Hematopoietic multipotent progenitor cell treated with erythropoietin and hydrocortisone succinate and interleukin-3 and kit ligand, for 15 days (in vitro differentiated cells): ENCODE results near the gene DIP2C.
"Not testable (repeated sequence)": the region's sequence is repeated elsewhere in the genome, so short reads cannot be mapped to it uniquely, and the experiment has no call there.

Experiments
- DNase-seq: peaks from one replicate; pipeline ENCODE4 v3.0.0-alpha.2; 2015; ENCODE audit warnings: low spot score

The DIP2C gene

DNA sequence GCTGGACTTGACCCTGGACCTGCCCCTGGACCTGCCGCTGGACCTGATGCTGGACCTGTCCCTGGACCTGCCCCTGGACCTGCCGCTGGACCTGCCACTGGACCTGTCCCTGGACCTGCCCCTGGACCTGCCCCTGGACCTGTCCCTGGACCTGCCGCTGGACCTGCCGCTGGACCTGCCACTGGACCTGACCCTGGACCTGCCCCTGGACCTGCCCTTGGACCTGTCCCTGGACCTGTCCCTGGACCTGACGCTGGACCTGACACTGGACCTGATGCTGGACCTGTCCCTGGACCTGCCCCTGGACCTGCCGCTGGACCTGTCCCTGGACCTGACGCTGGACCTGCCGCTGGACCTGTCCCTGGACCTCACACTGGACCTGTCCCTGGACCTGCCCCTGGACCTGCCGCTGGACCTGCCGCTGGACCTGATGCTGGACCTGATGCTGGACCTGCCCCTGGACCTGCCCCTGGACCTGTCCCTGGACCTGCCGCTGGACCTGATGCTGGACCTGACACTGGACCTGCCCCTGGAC is 31.6 kb downstream of the DIP2C start:
- DNase-seq: not testable (repeated sequence)

DNA sequence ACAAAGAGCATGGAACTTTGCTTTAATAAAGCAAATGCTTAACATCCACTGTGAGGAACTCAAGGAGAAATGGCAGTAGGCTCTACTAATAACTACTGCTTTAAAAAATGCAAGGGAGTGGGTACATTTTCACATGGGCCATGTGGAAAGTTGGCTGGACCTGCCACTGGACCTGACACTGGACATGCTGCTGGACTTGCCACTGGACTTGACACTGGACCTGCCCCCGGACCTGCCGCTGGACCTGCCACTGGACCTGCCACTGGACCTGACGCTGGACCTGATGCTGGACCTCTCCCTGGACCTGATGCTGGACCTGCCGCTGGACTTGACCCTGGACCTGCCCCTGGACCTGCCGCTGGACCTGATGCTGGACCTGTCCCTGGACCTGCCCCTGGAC is 32.6 kb downstream of the DIP2C start:
- DNase-seq: no peak

DNA sequence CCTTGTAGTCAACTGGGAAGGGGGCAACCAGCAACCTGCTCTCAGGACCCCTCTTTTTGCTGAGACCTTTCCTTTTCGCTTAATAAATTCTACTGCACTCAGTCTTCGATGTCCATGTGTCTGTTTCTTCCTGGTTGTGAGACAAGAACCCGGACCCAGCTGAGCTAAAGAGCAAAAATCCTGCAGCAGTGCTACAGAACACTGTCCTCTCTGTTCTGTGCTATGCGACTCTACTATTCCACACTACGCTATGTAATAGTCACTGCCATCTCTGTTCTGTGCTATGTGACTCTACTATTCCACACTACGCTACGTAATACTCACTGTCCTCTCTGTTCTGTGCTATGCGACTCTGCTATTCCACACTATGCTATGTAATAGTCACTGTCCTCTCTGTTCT is 34.3 kb downstream of the DIP2C start:
- DNase-seq: no peak

DNA sequence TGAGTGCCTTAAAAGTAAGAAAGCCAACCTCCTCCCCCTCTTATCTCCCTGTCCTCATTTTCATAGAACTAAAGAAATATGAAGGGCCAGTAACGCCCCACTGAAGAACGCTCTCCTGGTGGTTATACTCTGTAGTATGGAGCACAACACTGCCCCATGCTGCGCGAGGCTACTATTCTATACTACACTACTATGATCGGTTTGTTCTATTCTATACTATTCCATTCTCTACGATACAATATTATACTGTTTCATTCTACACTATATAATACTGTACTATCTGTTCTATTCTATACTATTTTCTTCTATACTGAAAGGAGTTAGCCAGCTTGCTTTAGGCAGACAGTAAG is 34.8 kb downstream of the DIP2C start:
- DNase-seq: no peak

DNA sequence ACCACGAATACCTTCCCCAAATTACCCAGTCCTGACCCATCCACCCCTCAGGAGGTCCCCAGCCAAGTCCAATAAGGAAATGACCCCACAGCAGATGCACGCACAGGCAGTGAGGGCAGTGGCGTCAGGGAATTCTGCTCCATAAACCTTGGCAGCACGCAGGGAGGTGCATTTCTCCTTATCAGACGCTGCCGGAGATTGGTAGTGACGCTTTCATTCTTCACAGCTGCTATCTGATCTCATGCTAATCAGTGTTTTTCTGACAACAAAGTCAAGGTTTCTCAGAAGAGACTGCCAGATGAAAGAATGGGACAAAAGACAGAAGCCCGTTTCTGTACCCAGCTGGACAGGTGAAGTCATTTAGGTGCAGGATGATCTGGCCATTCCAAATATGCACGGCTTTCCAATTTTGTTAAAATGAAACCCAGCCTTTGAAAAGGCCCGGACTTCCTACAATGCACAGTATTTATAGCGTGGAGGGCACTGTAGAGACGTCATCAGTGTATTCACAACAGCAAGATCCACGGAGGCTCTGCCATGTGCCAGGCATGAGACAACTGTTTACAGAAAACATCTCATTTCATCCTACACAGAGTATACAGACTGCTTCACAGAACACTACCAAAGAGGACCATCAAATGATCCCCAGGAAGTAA is 35.3 kb downstream of the DIP2C start:
- DNase-seq: no peak

DNA sequence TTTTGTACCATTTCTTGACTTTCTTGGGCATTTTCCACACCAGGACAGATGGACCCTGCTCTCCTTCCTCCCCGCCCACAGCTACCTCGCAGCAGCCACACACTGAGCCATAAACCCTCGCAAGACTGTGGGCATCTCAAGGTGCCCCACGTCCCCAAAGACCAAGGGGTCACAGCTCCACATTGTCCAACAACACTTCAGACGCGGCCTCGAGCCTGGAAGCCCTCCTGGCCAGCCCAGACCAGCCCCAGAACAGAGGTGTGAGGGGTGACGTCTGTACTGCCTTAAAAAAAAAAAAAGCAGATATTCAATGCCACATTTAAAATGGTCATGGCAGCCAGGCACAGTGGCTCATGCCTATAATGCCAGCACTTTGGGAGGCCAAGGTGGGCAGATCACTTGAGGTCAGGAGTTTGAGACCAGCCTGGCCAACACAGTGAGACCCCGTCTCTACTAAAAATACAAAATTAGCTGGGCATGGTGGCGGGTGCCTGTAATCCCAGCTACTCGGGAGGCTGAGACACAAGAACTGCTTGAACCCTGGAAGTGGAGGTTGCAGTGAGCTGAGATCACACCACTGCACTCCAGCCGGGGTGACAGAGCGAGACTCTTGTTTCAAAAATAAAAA is 36.5 kb downstream of the DIP2C start:
- not testable (repeated sequence) for DNase-seq

DNA sequence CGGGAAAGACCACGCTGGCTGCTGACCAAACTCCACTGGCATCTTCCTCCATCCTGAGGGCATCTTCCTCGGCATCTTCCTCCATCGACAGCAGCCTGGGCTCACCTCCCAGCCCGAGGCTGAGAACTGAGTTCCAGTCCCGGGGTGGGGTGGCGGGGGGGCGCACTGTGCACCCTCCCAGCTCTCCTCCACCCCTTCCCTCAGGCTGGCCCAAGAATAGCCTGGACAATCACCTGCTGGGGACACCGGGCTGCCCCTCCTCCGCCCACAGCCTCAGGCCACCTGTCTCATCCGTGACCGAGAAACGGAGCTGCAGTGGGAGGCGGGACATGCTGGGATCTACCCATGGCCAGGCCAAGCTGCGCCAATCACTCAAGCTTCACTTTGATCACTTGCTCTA is 37.2 kb downstream of the DIP2C start:
- DNase-seq: no peak

DNA sequence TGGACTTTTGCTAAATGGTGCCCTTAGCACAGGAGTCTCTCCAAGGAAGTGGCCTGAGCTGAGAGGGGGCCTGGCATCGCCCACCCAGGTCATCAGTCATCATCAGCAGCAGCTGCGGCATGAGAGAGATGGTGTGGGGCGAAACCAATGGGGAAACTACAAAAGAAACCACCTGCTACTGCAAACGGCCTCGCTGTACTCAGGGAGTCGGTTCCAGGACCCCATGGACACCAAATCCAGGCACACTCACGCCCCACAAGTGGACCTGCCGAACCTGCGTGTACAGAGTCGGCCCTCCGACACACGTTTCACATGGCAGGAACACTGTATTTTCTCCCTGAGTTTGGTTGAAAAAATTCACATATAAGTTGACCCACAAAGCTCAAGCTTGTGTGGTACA is 37.8 kb downstream of the DIP2C start:
- no peak for DNase-seq

DNA sequence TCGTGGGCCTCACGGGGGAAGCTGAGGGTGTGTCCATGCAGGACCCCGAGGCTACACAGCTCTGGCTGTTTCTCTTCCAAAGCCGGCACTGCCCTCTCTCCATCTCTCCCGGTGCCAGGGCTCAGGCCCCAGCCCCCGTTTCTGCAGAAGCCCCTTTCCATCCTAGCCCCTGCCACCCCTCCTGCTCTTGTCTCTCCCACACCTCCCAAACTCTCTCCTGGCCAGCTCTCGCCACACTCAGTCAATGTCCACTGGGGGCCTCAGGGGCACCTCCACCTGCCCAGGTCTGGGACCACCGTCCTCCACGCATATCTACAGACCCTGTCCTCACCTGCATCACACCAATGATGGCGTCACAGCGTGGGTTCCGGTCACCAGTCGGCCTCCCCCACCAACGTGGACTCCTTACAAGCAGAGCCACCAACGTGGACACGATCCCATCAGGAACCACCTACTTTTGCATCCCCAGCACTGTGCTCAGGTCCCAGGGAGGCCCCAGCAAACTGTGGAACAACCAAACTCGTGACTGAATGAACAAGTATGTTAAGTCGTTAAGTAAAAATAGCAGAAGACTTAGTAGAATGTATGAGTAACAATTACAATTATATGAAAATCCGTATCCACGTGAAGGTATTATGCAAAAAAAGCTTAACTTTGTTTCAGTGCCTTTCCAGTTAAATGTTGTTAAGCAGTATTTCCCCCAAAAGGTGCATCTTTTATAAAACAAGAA is 38.4 kb downstream of the DIP2C start:
- DNase-seq: no peak

DNA sequence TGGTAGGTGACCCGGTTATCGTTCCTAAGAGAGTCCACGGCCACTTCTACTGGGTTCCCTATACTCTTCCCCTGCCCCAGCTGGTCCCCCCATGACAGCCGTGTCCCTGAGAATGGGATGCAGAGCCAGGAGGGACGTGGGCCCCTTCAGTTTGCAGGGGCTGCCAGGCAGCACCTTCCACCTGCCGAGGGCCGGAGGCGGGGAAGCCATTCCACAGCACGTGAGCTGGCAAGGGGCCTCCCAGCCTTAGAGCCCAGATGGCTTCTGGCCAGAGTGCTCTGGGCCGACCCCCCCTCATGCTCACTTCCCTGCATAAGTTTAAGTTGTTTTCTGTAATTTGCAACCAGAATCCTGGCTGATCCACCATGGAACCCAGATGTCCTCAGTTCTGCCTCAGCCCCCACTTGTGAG is 39.0 kb downstream of the DIP2C start:
- no peak for DNase-seq

DNA sequence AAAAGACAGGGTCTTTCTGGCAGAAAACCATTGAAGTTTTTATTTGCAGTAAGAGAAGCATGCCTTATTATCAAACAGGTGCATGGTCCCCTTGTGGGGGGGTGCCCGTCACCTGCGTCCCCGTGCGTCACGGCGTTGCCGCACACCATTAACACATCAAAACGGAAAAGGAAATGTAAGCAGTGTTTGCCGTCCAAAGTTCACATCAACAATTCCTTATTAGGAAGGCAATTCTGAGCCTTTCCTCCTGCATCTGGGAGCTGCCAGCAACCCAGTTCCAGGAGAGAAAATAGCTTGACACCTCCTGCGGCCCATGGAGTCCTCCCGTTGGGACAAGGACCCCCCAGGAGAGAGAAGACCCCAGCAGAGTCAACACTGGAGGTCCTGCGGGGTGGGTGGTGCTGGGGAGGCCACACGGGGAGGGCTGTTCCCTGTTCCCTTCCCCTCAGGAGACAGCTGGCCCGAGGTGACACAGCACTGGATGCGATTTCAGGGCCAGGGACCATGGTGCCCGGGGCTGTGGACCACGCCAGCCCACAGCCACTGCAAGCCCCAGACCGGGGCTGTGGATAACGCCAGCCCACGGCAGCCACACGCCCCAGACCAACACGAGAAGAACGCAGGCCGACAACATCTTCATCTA is 39.5 kb downstream of the DIP2C start:
- no peak for DNase-seq

DNA sequence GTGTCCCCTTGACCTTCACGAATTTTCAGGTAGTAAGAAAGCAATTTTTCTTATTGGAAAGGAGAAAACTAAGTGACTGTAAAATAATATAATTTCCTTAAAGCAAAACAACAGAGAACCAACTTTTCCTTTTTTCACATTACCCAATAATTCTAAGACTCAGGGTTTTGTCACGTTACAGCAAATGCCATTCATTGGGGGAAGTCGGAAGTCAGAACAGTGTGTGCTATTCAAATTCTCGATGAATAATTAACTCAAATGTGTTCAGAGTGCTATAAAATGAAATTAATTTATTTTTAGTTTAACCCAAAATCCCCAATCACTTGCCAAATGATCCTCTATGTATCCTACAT is 40.0 kb downstream of the DIP2C start:
- no peak for DNase-seq

DNA sequence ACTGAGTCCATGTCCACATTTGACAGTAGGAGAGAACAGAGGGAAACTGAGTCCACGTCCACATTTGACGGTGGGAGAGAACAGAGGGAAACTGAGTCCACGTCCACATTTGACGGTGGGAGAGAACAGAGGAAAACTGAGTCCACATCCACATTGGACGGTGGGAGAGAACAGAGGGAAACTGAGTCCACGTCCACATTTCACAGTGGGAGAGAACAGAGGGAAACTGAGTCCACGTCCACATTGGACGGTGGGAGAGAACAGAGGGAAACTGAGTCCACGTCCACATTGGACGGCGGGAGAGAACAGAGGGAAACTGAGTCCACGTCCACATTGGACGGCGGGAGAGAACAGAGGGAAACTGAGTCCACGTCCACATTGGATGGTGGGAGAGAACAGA is 42.4 kb downstream of the DIP2C start:
- DNase-seq: not testable (repeated sequence)

DNA sequence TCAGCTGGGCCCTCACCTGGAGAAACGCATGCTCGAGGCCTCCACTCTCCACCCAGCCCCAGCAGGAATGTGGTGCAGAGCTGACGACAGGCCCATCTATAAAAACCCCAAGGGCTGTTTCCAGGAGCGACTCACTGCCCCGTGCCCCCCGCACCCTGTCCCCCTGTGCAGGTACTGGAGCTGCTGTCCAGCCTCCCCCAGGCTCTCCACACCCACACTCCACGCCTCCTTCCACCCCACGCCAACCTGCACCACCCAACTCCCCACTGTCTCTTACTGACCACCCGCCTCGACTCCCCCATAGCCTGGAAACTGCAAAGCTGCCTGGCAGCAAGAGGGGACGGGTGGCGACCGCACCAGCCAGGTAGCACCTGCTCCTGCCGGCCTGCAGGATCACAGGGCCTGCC is 43.3 kb downstream of the DIP2C start:
- no peak for DNase-seq

DNA sequence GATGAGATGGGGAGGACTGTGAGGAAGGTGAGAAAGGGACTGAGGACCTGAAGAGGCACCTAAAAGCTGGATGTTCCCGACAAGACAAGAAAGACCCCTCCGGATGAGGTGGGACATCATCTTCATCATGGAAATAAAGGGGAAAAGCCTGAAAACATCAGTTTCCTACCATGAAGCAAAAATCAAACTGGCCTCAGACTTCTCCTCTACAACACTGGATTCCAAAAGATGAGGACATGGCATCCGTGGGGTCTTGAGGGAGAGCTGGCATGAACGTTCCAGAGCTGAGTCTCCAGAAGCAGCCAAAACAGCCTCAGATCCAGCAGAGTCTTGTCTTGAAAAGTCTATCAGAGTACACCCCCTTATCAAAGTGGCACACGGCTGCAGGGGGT is 44.5 kb downstream of the DIP2C start:
- DNase-seq: no peak

DNA sequence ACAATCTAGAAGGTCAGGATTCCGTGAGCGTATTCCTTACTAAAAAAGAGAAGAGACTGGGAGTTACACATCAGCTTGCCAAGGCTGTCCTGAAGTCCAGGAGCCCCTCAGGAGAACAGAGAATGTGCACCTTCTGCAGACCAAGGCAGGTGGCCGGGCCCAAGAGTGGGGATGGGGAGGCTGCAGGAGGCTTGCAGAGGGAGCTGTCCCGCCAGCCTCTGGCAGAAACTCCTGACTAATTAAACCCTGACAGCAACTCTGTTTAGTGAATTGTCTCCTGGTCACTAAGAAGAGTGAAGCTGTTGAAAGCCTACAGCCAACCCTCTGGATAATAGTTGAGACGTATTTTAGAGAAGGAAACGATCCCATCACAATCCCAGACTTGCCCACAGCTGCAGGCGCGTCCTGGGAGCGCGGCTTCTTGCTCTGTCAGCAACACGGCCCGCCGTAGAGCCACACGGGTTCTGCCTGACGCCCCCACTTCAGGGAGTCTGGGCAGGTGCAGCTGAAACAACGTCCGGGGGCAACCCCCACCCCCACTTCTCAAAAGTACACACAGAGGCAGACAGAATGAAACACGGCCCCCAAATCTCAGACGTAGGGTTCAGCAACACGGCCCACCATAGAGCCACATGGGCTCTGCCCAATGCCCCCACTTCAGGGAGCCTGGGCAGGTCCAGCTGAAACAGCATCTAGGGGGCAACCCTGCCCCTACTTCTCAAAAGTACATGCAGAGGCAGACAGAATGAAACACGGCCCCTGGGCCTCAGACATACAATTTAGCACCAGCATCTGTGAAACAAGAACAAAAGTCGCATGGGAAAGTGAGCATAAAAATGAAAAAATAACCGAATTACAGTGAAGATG is 45.2 kb downstream of the DIP2C start:
- no peak for DNase-seq

DNA sequence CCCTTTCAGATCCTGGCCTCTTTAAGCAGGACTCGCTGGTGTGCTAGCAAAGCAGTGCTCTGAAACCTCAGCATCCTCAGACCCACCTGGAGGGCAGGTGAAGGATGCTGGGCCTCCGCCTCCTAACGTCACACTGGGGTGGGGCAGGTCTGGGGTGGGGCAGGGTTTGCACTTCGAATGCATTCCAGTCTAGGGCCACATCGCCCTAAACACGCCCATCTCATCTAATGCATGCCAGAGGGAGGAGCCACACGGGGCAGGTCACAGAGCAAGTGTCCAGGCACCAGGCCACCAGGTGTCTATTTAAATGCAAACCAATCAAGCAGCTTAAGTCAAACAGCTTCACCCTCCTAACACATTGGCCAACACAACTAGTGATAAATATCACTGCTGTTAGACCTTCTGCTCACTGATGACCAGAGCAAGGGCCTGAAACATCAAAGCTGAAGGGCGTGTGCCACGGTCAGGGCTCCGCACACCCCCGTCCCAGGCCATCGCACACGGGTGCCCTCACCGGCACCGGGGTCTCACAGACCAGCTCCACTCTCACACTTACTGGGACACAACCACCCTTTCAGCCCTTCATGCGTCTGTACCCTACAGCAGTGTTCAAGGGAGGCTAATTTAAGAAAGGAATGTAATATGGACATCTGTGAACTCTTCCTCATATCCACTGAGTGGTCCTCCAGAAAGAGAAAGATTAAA is 47.1 kb downstream of the DIP2C start:
- no peak for DNase-seq

DNA sequence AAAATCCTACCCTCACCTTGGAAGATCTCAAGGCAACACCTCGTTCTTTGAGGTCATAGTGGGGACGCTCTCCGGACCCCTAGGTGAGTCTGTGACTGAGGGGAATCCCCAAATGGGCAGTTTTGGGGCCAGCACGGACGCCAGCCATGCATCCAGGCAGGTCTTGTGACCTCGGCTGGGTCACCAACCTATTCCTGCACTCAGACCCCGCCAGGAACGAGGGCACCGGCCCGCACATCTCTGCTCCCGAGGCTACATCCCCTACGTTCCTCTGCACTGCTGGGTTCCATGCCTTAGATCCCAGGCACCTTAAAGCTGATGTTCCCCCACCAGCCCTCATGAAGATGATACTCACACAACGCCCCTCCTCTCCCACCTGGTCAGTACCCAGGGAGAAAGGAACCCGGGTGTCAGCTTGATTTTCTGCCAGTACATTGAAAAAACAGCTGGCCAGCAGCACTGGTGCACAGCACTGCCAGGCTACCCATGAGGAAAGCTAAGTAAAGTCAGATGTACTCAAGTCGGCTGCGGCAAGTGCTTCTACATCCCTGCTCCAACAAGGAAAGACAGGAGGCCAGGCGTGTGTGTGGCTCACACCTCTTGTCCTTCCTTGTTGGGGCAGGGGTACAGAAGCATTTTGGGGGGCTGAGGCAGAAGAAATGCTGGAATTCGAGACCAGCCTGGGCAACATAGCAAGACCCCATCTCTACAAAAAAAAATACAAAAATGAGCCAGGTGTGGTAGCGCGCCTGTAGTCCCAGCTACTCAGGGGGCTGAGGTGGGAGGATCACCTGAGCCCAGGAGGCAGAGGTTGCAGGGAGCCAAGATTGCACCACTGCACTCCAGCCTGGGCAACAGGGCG is 48.1 kb downstream of the DIP2C start:
- DNase-seq: no peak

DNA sequence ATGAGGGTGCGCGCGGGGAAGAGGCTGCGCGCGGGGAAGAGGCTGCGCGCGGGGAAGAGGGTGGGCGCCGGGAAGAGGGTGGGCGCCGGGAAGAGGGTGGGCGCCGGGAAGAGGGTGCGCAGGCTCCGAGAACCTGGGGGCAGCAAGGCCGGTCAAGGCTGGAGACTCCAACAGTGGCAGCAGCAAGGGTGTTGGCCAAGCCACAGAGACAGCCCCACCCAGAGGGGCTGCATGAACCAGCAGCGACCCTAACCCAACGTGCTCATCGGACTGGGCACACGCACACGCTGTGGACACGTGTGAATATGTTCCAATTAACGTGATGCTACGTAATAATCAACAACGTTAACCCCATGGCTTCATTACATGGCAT is 48.8 kb downstream of the DIP2C start:
- no peak for DNase-seq
